Activated gamma-delta T cell (primary cell): Measurements from ENCODE around the gene NXF1.
"Not testable (repeated sequence)": the region's sequence is repeated elsewhere in the genome, so short reads cannot be mapped to it uniquely, and the experiment has no call there.

Experiments used
- DNase-seq: peaks from one replicate; lab custom pipeline; 2025; lab: John Stamatoyannopoulos, UW
- total RNA-seq, 2 donors: gene quantifications; one replicate each; lab custom pipeline; 2026; lab: John Stamatoyannopoulos, UW

NXF1 gene
- total RNA-seq = 119 to 168 reads per million in 2 donors

GRCh38 chr11:62805076-62805892 is at the start of gene NXF1:
Gene NXF1, minus strand, starts transcription at chr11:62805440. Its CDS starts 84 bp downstream, at chr11:62805356.
- peak; percentile 94 for DNase-seq

GRCh38 chr11:62854013-62854824 is 49.0 kb upstream of the NXF1 start:
- no peak for DNase-seq

GRCh38 chr11:62853279-62853965 is 48.2 kb upstream of the NXF1 start:
- no peak for DNase-seq

GRCh38 chr11:62852523-62853188 is 47.4 kb upstream of the NXF1 start:
- DNase-seq = no peak

- no peak for DNase-seq
Observed at GRCh38 chr11:62851807-62852522, 46.7 kb upstream of the NXF1 start.

- DNase-seq = no peak
Observed at GRCh38 chr11:62850911-62851806, 45.9 kb upstream of the NXF1 start.

GRCh38 chr11:62847767-62848314 is 42.6 kb upstream of the NXF1 start:
- no peak for DNase-seq

- DNase-seq = no peak
Observed at GRCh38 chr11:62846177-62846576, 40.9 kb upstream of the NXF1 start.

GRCh38 chr11:62844154-62844553 is 38.9 kb upstream of the NXF1 start:
- DNase-seq = no peak

- DNase-seq = no peak
Observed at GRCh38 chr11:62843466-62843865, 38.2 kb upstream of the NXF1 start.

GRCh38 chr11:62842891-62843290 is 37.7 kb upstream of the NXF1 start:
- not testable (repeated sequence) for DNase-seq

- DNase-seq = no peak
Observed at GRCh38 chr11:62842171-62842741, 37.0 kb upstream of the NXF1 start.

- no peak for DNase-seq
Observed at GRCh38 chr11:62841361-62842170, 36.3 kb upstream of the NXF1 start.

- peak; percentile 70 for DNase-seq
Observed at GRCh38 chr11:62840721-62841360, 35.6 kb upstream of the NXF1 start.

- peak; percentile 92 for DNase-seq
Observed at GRCh38 chr11:62839050-62839945, 34.1 kb upstream of the NXF1 start, which contains the start of gene WDR74. Gene WDR74, minus strand, starts transcription at chr11:62839590. Its CDS starts 20 bp downstream, at chr11:62839570.

GRCh38 chr11:62835336-62835735 is 30.1 kb upstream of the NXF1 start:
- DNase-seq = no peak
